ENCODE measurements around the gene SPOPL.

Gene SPOPL

GRCh38 chr2:138610201-138610953 is 108.8 kb downstream of the SPOPL start:
- no peak for DNase-seq

DNA sequence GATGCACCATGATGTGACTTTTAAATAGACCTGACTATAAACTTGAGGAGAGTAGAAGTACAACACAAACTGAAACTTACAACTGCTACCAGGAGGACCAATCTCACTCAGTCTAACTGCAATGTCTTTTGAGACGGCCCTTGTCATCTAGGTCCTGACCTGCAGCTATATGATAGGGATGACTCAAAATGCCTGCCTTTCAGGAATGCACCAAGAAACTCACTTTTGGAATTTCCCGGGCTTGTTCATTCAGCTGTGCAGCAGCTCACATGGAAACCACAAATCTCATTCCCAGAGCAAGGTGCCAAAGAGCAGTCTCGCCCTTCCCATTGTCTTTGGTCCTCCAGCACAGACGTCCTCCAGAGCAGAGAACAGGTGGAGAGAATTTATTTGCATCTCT is 113.7 kb downstream of the SPOPL start:
- no peak for DNase-seq

GRCh38 chr2:138617026-138617425 is 115.5 kb downstream of the SPOPL start:
- DNase-seq, result no peak

DNA sequence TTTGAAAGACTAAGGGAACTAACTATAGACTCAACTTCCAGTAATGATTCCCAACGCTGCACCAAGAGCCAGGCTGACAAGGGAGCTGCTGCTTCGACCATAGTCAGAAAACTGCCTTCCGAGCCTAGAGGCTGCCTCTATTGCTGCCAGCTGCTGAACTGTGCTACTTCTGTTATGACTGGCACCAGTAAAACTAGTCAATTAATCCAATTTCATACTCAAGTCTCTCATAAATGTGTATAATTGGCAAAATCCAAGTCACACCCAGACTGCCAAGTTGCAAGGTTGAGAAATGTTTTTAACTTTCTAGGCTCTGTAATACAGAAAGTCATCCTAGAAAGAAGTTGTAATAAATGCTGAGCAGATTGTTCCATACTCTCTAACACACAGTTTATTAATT is 117.4 kb downstream of the SPOPL start:
- no peak for DNase-seq

DNA sequence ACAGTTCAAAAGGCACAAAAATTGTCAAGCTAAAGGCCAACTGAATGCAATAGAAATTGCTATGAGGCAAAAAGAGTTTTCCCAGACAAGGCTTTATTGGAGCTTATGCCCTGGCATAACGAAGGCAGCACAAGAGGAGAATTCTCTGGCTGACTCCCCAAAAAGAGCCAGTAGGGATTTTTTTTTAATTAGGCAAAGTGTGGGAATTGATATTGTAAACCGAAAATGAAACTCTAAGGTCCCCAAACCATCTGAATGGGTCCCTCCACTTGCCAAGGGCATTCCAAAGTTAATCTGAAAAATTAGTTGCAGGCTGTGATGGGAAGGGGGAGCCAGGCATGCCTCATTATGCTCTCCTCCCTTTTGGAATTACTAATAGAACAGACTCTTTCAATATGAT is 118.9 kb downstream of the SPOPL start:
- no peak for DNase-seq

- no peak for DNase-seq
These were observed 119.6 kb downstream of the SPOPL start for GRCh38 chr2:138621139-138621538.

DNA sequence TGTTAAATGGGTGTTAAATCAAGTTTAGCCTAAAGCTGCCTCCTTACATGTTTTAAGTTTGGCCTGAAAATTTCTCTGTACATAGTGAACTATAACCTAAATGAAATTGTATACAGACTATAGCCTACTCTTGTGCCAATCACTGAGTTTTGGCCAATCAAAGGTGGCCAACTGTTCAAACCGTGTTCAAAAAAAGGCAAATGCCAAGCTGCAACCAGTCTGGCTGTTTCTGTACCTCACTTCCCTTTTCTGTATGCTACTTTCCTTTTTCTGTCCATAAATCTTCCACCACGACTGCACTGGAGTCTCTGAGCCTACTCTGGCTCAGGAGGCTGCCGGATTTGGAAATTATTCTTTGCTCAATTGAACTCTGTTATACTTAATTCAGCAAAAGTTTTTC is 121.0 kb downstream of the SPOPL start:
- DNase-seq, result no peak
